SK-N-SH (cell line): ENCODE data around the gene FAM120A. TPM values are rescaled to one million over a fixed set of nuclear protein-coding genes. Genes with fewer than 3 reads are reported as not detected.

Experiments used
- CTCF ChIA-PET: fragments of 300-600, 350-600 bp; formaldehyde crosslinking; extraction: SDS; loops from one replicate; lab custom pipeline; 2021; lab: Yijun Ruan, JAX
- POLR2A ChIA-PET: fragments of 350-600 bp; sonication (Branson Sonifier 250); formaldehyde crosslinking; extraction: SDS; loops from one replicate; lab custom pipeline; 2020; ENCODE audit warnings: antibody characterized with exemption, inconsistent platforms; lab: Yijun Ruan, JAX
- DNase-seq: peaks from one replicate; pipeline ENCODE4 v3.0.0; 2012
- H2AFZ ChIP-seq: fragments of 200-600 bp; sonication (generic); 2 replicates; pipeline ENCODE4 v1.8.1; 2016; ENCODE audit warnings: antibody characterized with exemption, mild to moderate bottlenecking, low read depth
- H3F3A ChIP-seq: fragments of 200-600 bp; sonication (generic); replicated peaks from 2 replicates; pipeline ENCODE3; 2016; ENCODE audit warnings: antibody characterized with exemption, mild to moderate bottlenecking; ENCODE audit not compliant: insufficient read depth
- H3K27ac ChIP-seq, 2 experiments: fragments of 200-500 bp in 1 of 2; fragments of 200-600 bp in 1 of 2; sonication (Bioruptor generic) in 1 of 2; sonication (generic), shearing (Covaris generic) in 1 of 2; 2 replicates each; pipeline versions ENCODE4 v1.5.1 to v1.6.1; 2014 to 2016; ENCODE audit warnings: low read depth in 2 of 2, inconsistent platforms in 1 of 2, low read length in 1 of 2, mild to moderate bottlenecking in 1 of 2, mixed read lengths in 1 of 2
- H3K27me3 ChIP-seq: fragments of 200-600 bp; sonication (generic), shearing (Covaris generic); 2 replicates; pipeline ENCODE4 v1.6.1; 2016; ENCODE audit warnings: mixed run types; ENCODE audit not compliant: insufficient read depth
- H3K36me3 ChIP-seq, 2 experiments: fragments of 200-500 bp in 1 of 2; fragments of 200-600 bp in 1 of 2; sonication (Bioruptor generic) in 1 of 2; sonication (generic) in 1 of 2; replicated peaks in 1 of 2; 2 replicates each; pipeline versions ENCODE3 to v1.5.1; 2014 to 2016; ENCODE audit warnings: low read length in 1 of 2, mild to moderate bottlenecking in 1 of 2; ENCODE audit not compliant: insufficient read depth in 2 of 2, control insufficient read depth in 1 of 2
- H3K4me1 ChIP-seq, 2 experiments: fragments of 200-500 bp in 1 of 2; fragments of 200-600 bp in 1 of 2; sonication (Bioruptor generic) in 1 of 2; sonication (generic), shearing (Covaris generic) in 1 of 2; 2 replicates each; pipeline versions ENCODE4 v1.5.1 to v1.6.1; 2014 to 2016; ENCODE audit warnings: low read depth in 1 of 2, low read length in 1 of 2, mixed run types in 1 of 2; ENCODE audit not compliant: insufficient read depth in 2 of 2, control insufficient read depth in 1 of 2
- H3K4me2 ChIP-seq: fragments of 200-600 bp; sonication (generic), shearing (Covaris generic); 2 replicates; pipeline ENCODE4 v1.6.1; 2017; ENCODE audit warnings: mixed run types
- H3K4me3 ChIP-seq, 2 experiments: fragments of 200-500 bp in 1 of 2; fragments of 200-600 bp in 1 of 2; sonication (Bioruptor generic) in 1 of 2; sonication (generic), shearing (Covaris generic) in 1 of 2; 2 replicates each; pipeline versions ENCODE4 v1.5.1 to v1.8.1; 2014 to 2016; ENCODE audit warnings: low read depth in 2 of 2, inconsistent platforms in 1 of 2, low read length in 1 of 2, mild to moderate bottlenecking in 1 of 2, mixed read lengths in 1 of 2, moderate library complexity in 1 of 2
- H3K79me2 ChIP-seq: fragments of 200-600 bp; sonication (generic); 2 replicates; pipeline ENCODE4 v1.8.1; 2017; ENCODE audit warnings: mild to moderate bottlenecking; ENCODE audit not compliant: insufficient read depth
- H3K9ac ChIP-seq: fragments of 200-600 bp; sonication (generic); 2 replicates; pipeline ENCODE4 v1.6.1; 2017; ENCODE audit warnings: mixed run types
- H3K9me2 ChIP-seq: fragments of 200-600 bp; sonication (generic); 2 replicates; pipeline ENCODE4 v1.6.1; 2017; ENCODE audit warnings: mixed run types
- H3K9me3 ChIP-seq: fragments of 200-600 bp; sonication (generic); 2 replicates; pipeline ENCODE4 v1.6.1; 2017; ENCODE audit warnings: mixed run types, mild to moderate bottlenecking, moderate library complexity
- H4K20me1 ChIP-seq: fragments of 200-600 bp; sonication (generic); 2 replicates; pipeline ENCODE4 v1.6.1; 2017; ENCODE audit warnings: mild to moderate bottlenecking, mixed run types; ENCODE audit not compliant: insufficient read depth
- FOXM1 ChIP-seq: IDR thresholded peaks from 2 replicates; pipeline ENCODE4 v1.4.0; 2012; ENCODE audit warnings: low read depth, mild to moderate bottlenecking
- GATA2 ChIP-seq: sonication (generic); formaldehyde crosslinking; IDR thresholded peaks from 2 replicates; pipeline ENCODE4 v1.5.0; 2020; ENCODE audit warnings: mild to moderate bottlenecking, missing genetic modification reagents
- JUND ChIP-seq: IDR thresholded peaks from 2 replicates; pipeline ENCODE4 v1.4.0; 2012
- MXI1 ChIP-seq: IDR thresholded peaks from 2 replicates; pipeline ENCODE4 v1.6.1; 2012; ENCODE audit warnings: mild to moderate bottlenecking, low read depth, low read length, improper control_type of control experiment
- NRF1 ChIP-seq: IDR thresholded peaks from 2 replicates; pipeline ENCODE4 v1.6.1; 2012; ENCODE audit warnings: low read depth, mild to moderate bottlenecking, low read length
- RCOR1 ChIP-seq: fragments of 150-350 bp; IDR thresholded peaks from 2 replicates; pipeline ENCODE4 v1.6.1; 2017; ENCODE audit warnings: antibody characterized with exemption, low read length
- RFX5 ChIP-seq: IDR thresholded peaks from 2 replicates; pipeline ENCODE4 v1.6.1; 2012; ENCODE audit warnings: mild to moderate bottlenecking, improper control_type of control experiment, low read length
- RXRA ChIP-seq: IDR thresholded peaks from 2 replicates; pipeline ENCODE4 v1.4.0; 2012; ENCODE audit warnings: low read depth, mild to moderate bottlenecking, borderline replicate concordance
- SMC3 ChIP-seq: IDR thresholded peaks from 2 replicates; pipeline ENCODE4 v1.6.1; 2012; ENCODE audit warnings: low read depth, low read length, improper control_type of control experiment
- TAF1 ChIP-seq: IDR thresholded peaks from 2 replicates; pipeline ENCODE4 v1.6.1; 2012; ENCODE audit warnings: low read depth, mild to moderate bottlenecking, low read length, moderate library complexity, borderline replicate concordance
- WGBS: methylation state at CpG from one replicate; pipeline ENCODE4 v1.1.6; 2017; ENCODE audit warnings: low lambda C conversion rate; 5-methylcytosine and 5-hydroxymethylcytosine counted together
- polyA plus RNA-seq, 3 experiments: library from polyadenylated mRNA; depleted of rRNA; stranded (reverse); fragments of >200 nt; gene quantifications; 2 replicates each; pipeline ENCODE4 v1.2.3, GENCODE V29; 2012
- TF ChIP-seq, protein P1 (sequence below): IDR thresholded peaks from 2 replicates; pipeline ENCODE4 v1.4.0; 2012; ENCODE audit warnings: low read depth, borderline replicate concordance
- TF ChIP-seq, protein P2 (sequence below): IDR thresholded peaks from 2 replicates; pipeline ENCODE4 v1.6.1; 2012; ENCODE audit warnings: mild to moderate bottlenecking, low read depth, low read length, moderate library complexity
- TF ChIP-seq, protein P3 (sequence below): IDR thresholded peaks from 2 replicates; pipeline ENCODE4; 2012
- TF ChIP-seq, protein P4 (sequence below): IDR thresholded peaks from 2 replicates; pipeline ENCODE4 v1.4.0; 2012; ENCODE audit warnings: low read depth
- TF ChIP-seq, protein P5 (sequence below): fragments of 200-600 bp; sonication (generic); IDR thresholded peaks from 2 replicates; pipeline ENCODE4 v1.6.1; 2017; ENCODE audit warnings: antibody characterized with exemption, mild to moderate bottlenecking, moderate library complexity

FAM120A gene
- polyA plus RNA-seq, 1 of the 3 experiments (the other 2 are of a cell fraction) = 58.6 TPM

DNA sequence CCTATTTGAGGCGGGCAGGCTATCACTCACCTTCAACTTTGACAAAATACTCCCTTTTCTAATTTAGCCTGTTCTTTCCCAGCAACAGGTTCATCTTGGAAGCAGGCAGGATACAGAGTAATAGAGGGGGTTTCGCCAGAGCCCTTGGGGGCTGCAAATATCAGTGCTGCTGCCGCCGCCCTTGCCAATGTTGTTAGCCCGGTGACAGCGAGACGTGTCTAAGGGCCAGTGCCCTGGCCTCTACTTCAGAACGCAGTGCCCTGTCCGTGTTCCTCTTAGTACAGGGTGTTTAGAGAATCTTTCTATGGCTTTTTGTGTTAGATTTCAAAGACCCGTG lies 1.2 kb downstream of the FAM120A start:
- H3K36me3 ChIP-seq = peaks cover 12 to 18% of the 10 kb centered on the region in 2 experiments
- peak overlapping the region; percentile 82 for H3K9ac ChIP-seq
- H3K4me2 ChIP-seq = peak overlapping the region; percentile 83
- H3K79me2 ChIP-seq = peaks cover 85% of the 10 kb centered on the region
- TF ChIP-seq, protein P1, sequence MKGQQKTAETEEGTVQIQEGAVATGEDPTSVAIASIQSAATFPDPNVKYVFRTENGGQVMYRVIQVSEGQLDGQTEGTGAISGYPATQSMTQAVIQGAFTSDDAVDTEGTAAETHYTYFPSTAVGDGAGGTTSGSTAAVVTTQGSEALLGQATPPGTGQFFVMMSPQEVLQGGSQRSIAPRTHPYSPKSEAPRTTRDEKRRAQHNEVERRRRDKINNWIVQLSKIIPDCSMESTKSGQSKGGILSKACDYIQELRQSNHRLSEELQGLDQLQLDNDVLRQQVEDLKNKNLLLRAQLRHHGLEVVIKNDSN = no peak
- TF ChIP-seq MXI1 (peak; percentile 7; the same call in 1 of the 2 replicates), JUND (no peak)
- TF ChIP-seq, protein P2, sequence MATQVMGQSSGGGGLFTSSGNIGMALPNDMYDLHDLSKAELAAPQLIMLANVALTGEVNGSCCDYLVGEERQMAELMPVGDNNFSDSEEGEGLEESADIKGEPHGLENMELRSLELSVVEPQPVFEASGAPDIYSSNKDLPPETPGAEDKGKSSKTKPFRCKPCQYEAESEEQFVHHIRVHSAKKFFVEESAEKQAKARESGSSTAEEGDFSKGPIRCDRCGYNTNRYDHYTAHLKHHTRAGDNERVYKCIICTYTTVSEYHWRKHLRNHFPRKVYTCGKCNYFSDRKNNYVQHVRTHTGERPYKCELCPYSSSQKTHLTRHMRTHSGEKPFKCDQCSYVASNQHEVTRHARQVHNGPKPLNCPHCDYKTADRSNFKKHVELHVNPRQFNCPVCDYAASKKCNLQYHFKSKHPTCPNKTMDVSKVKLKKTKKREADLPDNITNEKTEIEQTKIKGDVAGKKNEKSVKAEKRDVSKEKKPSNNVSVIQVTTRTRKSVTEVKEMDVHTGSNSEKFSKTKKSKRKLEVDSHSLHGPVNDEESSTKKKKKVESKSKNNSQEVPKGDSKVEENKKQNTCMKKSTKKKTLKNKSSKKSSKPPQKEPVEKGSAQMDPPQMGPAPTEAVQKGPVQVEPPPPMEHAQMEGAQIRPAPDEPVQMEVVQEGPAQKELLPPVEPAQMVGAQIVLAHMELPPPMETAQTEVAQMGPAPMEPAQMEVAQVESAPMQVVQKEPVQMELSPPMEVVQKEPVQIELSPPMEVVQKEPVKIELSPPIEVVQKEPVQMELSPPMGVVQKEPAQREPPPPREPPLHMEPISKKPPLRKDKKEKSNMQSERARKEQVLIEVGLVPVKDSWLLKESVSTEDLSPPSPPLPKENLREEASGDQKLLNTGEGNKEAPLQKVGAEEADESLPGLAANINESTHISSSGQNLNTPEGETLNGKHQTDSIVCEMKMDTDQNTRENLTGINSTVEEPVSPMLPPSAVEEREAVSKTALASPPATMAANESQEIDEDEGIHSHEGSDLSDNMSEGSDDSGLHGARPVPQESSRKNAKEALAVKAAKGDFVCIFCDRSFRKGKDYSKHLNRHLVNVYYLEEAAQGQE = no peak
- H2AFZ ChIP-seq = no peak overlapping the region; the same call in 1 of the 2 replicates
- H3K9me2 ChIP-seq = no peaks in the 10 kb centered on the region
- 0% methylated on average over 10 of the region's 10 CpGs for WGBS
- H3K27ac ChIP-seq = peak overlapping the region; percentile 68 to 93
- H3K27me3 ChIP-seq = no peaks in the 10 kb centered on the region
- DNase-seq = peak; percentile 28
- peaks cover 5 to 10% of the 10 kb centered on the region in 2 experiments; a peak in 3 of 4 replicates for H3K4me1 ChIP-seq
- no peaks in the 10 kb centered on the region for H3K9me3 ChIP-seq
- H3K4me3 ChIP-seq = peak overlapping the region; percentile 77 to 91
- peaks cover 6% of the 10 kb centered on the region for H3F3A ChIP-seq
- ChIA-PET CTCF (interaction anchor here (5.6 kb wide), 1 partner anchor 113 kb away, joined by 26 read pairs; no protein-coding TSS in a partner anchor), POLR2A (interaction anchor here (1.6 kb wide), 1 partner anchor 114 kb away, joined by 6 read pairs; no protein-coding TSS in a partner anchor)
- H4K20me1 ChIP-seq = peaks cover 29% of the 10 kb centered on the region

DNA sequence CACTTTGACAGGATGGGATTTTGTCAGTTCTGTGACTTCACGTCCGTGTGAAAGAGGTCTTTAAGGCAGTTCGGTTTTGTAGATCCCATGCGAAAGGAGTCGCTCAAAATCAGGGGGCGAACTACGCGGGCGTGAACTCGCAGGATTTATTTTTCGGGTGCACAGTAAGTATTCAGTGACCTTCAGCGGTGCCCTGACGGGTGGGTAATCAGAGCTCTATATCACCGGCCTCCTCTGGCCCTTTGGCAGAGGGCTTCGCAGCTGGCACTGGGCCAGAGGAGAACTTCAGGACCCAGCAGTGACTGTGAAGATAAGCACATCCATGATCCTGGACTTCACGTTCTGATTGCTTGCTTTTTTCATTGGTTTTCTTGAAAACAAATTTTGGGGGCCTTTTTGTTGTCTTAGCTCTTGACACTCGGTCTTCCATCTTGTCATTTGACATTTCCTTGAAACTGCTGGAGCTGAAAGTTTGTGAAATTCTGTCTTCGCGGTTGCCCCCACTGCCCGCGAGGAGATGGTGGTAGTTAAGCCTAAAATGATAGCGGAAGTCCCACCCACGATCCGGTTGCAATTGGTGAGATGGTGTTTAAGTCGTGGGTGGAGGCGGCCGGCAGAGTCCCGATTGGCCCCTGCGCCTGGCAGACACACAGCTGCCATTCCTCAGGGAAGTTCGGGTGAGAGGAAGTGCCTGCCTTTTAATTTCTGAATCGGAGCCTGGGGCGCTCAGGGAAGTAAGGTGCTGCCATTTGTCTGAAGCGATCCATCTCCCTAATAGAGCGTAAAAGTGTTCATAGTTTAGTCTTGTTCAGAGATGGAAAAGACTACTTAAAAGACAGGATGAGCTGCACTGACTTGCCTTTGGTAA lies 1.8 kb downstream of the FAM120A start, which contains the start of gene FAM120AOS:
FAM120AOS (minus strand) TSS at position 535 of the 868 bp plus-strand sequence. CDS start 872 bp downstream, outside the sequence.
- H3K4me3 ChIP-seq = peak within 1 kb of the TSS; percentile 77 to 91
- H3K4me1 ChIP-seq = peaks cover 5 to 10% of the 10 kb centered on the region in 2 experiments; a peak in 3 of 4 replicates
- no peaks in the 10 kb centered on the region for H3K9me3 ChIP-seq
- POLR2A ChIA-PET = interaction anchor here (0.6 to 1.6 kb wide), 3 partner anchors 21 to 579 kb away, joined by 4 to 6 read pairs (median 4); no protein-coding TSS in a partner anchor
- CTCF ChIA-PET = interaction anchor here (1.0 to 5.6 kb wide), 2 partner anchors 112 to 128 kb away, joined by 3 to 26 read pairs; no protein-coding TSS in a partner anchor
- H3K36me3 ChIP-seq = peaks cover 12% of the 10 kb centered on the region in 2 experiments
- H3K9me2 ChIP-seq = no peaks in the 10 kb centered on the region
- peaks cover 6% of the 10 kb centered on the region for H3F3A ChIP-seq
- H3K27me3 ChIP-seq = no peaks in the 10 kb centered on the region
- WGBS = 0% methylated on average over 31 of the region's 34 CpGs
- peak within 1 kb of the TSS; percentile 82 for H3K9ac ChIP-seq
- peaks cover 91% of the 10 kb centered on the region for H3K79me2 ChIP-seq
- peaks cover 34% of the 10 kb centered on the region for H4K20me1 ChIP-seq
- H3K4me2 ChIP-seq = peak within 1 kb of the TSS; percentile 83
- peak; percentile 86 for DNase-seq
- peak within 1 kb of the TSS; percentile 68 to 93 for H3K27ac ChIP-seq
- peak within 1 kb of the TSS; percentile 64 for H2AFZ ChIP-seq
- TF ChIP-seq, protein P3, sequence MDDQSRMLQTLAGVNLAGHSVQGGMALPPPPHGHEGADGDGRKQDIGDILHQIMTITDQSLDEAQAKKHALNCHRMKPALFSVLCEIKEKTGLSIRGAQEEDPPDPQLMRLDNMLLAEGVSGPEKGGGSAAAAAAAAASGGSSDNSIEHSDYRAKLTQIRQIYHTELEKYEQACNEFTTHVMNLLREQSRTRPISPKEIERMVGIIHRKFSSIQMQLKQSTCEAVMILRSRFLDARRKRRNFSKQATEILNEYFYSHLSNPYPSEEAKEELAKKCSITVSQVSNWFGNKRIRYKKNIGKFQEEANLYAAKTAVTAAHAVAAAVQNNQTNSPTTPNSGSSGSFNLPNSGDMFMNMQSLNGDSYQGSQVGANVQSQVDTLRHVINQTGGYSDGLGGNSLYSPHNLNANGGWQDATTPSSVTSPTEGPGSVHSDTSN = peak; percentile 99
- TF ChIP-seq JUND (no peak), SMC3 (no peak), FOXM1 (no peak), RXRA (no peak), RCOR1 (peak; percentile 19; the same call in 1 of the 2 replicates), GATA2 (CRISPR knock-in tag) (0 out of 2 replicates have a peak, but pooled peaks have one; percentile 27), RFX5 (no peak), TAF1 (peak; percentile 52), NRF1 (no peak)
- TF ChIP-seq, protein P4, sequence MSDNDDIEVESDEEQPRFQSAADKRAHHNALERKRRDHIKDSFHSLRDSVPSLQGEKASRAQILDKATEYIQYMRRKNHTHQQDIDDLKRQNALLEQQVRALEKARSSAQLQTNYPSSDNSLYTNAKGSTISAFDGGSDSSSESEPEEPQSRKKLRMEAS = peak; percentile 81
- TF ChIP-seq, protein P5, sequence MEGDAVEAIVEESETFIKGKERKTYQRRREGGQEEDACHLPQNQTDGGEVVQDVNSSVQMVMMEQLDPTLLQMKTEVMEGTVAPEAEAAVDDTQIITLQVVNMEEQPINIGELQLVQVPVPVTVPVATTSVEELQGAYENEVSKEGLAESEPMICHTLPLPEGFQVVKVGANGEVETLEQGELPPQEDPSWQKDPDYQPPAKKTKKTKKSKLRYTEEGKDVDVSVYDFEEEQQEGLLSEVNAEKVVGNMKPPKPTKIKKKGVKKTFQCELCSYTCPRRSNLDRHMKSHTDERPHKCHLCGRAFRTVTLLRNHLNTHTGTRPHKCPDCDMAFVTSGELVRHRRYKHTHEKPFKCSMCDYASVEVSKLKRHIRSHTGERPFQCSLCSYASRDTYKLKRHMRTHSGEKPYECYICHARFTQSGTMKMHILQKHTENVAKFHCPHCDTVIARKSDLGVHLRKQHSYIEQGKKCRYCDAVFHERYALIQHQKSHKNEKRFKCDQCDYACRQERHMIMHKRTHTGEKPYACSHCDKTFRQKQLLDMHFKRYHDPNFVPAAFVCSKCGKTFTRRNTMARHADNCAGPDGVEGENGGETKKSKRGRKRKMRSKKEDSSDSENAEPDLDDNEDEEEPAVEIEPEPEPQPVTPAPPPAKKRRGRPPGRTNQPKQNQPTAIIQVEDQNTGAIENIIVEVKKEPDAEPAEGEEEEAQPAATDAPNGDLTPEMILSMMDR = no peak
- TF ChIP-seq, protein P1 = no peak
